Heart left ventricle (tissue), 16 donors: ENCODE results near the gene GAL3ST2. TPM values are rescaled to one million over a fixed set of nuclear protein-coding genes. Genes with fewer than 3 reads are reported as not detected.

Experiments used
- ATAC-seq, 4 donors: fragments of 200-7000 bp; cut with Tn5 transposase; one replicate each; pipeline ENCODE4 v1.9.1; 2020 to 2022; ENCODE audit warnings: moderate library complexity in 4 of 4, mild to moderate bottlenecking in 3 of 4, moderate number of reproducible peaks in 1 of 4
- DNase-seq, 5 donors: peaks; one replicate each; pipeline ENCODE4 v3.0.0-alpha.2; 2020
- H3K27ac ChIP-seq, 12 donors: fragments of 200-600 bp; sonication (generic) in 4 of 12; one replicate each; pipeline versions ENCODE4 v1.5.0 to v1.8.0; 2016 to 2022; ENCODE audit warnings: mild to moderate bottlenecking in 2 of 12
- H3K27me3 ChIP-seq, 9 donors: fragments of 200-600 bp; sonication (generic) in 2 of 9; one replicate each; pipeline versions ENCODE4 v1.5.1 to v1.8.0; 2016 to 2022; ENCODE audit warnings: mild to moderate bottlenecking in 3 of 9
- H3K36me3 ChIP-seq, 9 donors: fragments of 200-600 bp; sonication (generic) in 2 of 9; one replicate each; pipeline versions ENCODE4 v1.5.0 to v1.8.0; 2018 to 2022; ENCODE audit warnings: mild to moderate bottlenecking in 2 of 9
- H3K4me1 ChIP-seq, 12 donors: fragments of 200-600 bp; sonication (generic) in 4 of 12; one replicate each; pipeline versions ENCODE4 v1.5.0 to v1.8.0; 2016 to 2022; ENCODE audit warnings: mild to moderate bottlenecking in 3 of 12
- H3K4me3 ChIP-seq, 12 donors: fragments of 200-600 bp; sonication (generic) in 4 of 12; one replicate each; pipeline versions ENCODE4 v1.5.0 to v1.8.0; 2017 to 2022; ENCODE audit warnings: mild to moderate bottlenecking in 9 of 12, moderate library complexity in 4 of 12
- H3K9me3 ChIP-seq, 12 donors: fragments of 200-600 bp; sonication (generic) in 4 of 12; one replicate each; pipeline versions ENCODE4 v1.5.0 to v1.8.0; 2016 to 2022; ENCODE audit warnings: mild to moderate bottlenecking in 1 of 12
- CTCF ChIP-seq, 12 donors: fragments of 200-600 bp; sonication (generic) in 4 of 12; IDR thresholded peaks; one replicate each; pipeline versions ENCODE4 v1.5.0 to v1.8.0; 2018 to 2022; ENCODE audit warnings: antibody characterized with exemption in 12 of 12, mild to moderate bottlenecking in 5 of 12
- POLR2A ChIP-seq, 2 donors: fragments of 450-650 bp; IDR thresholded peaks; one replicate each; pipeline ENCODE4 v1.6.1; 2017; ENCODE audit warnings: antibody characterized with exemption in 2 of 2, mild to moderate bottlenecking in 2 of 2, moderate library complexity in 2 of 2
- WGBS, 4 donors: extraction: QIAGEN DNeasy Blood & Tissue Kit in 2 of 4; methylation state at CpG; one replicate each; pipeline versions ENCODE4 v1.1.5 to v1.1.7; 2013 to 2018; 5-methylcytosine and 5-hydroxymethylcytosine counted together
- intact Hi-C, 10 donors: fragments of 100-400 bp; cut with DNase I; formaldehyde crosslinking; loops; one replicate each; pipeline versions ENCODE4 v1.11.1 to v1.14.2; 2022
- polyA plus RNA-seq, 2 donors: library from polyadenylated mRNA; stranded (reverse); fragments of 200-250 nt; gene quantifications; one replicate each; pipeline ENCODE4 v1.2.3, GENCODE V29; 2013
- total RNA-seq, 9 donors: library from RNA; depleted of rRNA in 2 of 9; stranded (reverse); fragments of >200 nt in 2 of 9; fragmentation: NEBNext Ultra II Directional in 3 of 9; extraction: Animal tissue kit (Norgen Biotek cat#: 25700) in 3 of 9; gene quantifications; one replicate each; pipeline versions ENCODE4 v1.1.0 to v1.2.4, GENCODE V29; 2016 to 2023
- donor health status: ischemic (EF 13 %, LVEDD 7.1; RV severe dilation, severe dysfunction).
- donor health status: healthy with polysubstance abuse.
- donor health status: DM: no; HTN: yes; CAD: no.
- donor health status: DM: no; HTN: no; CAD: no.
- donor health status: ischemic (EF 25% LVEDD 6.9; RV normal size, moderate dysfunction).
- donor health status: ischemic (EF 25% LVEDD 5.7; RV mildly dilated, moderate dysfunction).
- donor health status: healthy.
- donor health status: DM: yes; HTN: yes; CAD: no.
- donor health status: ischemic (EF 35%, LVEDD 5.7; RV mildly dilated, moderate dysfunction).
- donor health status: nonischemic (EF 11% LVEDD 7.7; RV severe dilation, severe dysfunction).
- donor health status: DM: yes; HTN: yes; CAD: no.
- donor health status: PGD.
- donor health status: ischemic (EF 29% LVEDD 5.4; RV normal size, mild dysfunction).
- donor health status: nonischemic (EF 23%, LVEDD 6.1; RV moderate dilation, normal function).

GAL3ST2 gene
- total and polyA plus RNA-seq, 11 donors: 0.21 to 1.7 TPM; not detected in 9

GRCh38 chr2:241795021-241795999 lies 18.7 kb downstream of the GAL3ST2 start:
- intact Hi-C loops: no loop called here
- Histone ChIP-seq H3K9me3 (no peaks in the 10 kb centered on the region), H3K4me3 (no peak overlapping the region), H3K27me3 (no peaks in the 10 kb centered on the region), H3K27ac (no peak overlapping the region), H3K36me3 (no peaks in the 10 kb centered on the region), H3K4me1 (peaks cover 0 to 5% (median 0%) of the 10 kb centered on the region in 12 donors)
- 84 to 90% (median 88%) methylated on average over 30 to 31 of the region's 31 CpGs for WGBS, 4 donors
- DNase-seq (peak in 2 of 5 donors; percentile 4 to 11), ATAC-seq (no peak)
- TF ChIP-seq CTCF (IDR thresholded peaks at IDR 0.05) (no peak), POLR2A (IDR thresholded peaks at IDR 0.05) (no peak)

GRCh38 chr2:241796209-241796608 lies 19.6 kb downstream of the GAL3ST2 start:
- H3K27ac ChIP-seq: no peak overlapping the region
- no peak overlapping the region for H3K4me3 ChIP-seq
- WGBS, 4 donors: 87 to 96% (median 95%) methylated on average over 12 to 13 of the region's 13 CpGs
- no peaks in the 10 kb centered on the region for H3K27me3 ChIP-seq
- TF ChIP-seq POLR2A (IDR thresholded peaks at IDR 0.05) (no peak), CTCF (IDR thresholded peaks at IDR 0.05) (no peak)
- intact Hi-C loops: no loop called here
- ATAC-seq (no peak), DNase-seq (no peak)
- no peaks in the 10 kb centered on the region for H3K9me3 ChIP-seq
- H3K36me3 ChIP-seq: no peaks in the 10 kb centered on the region
- H3K4me1 ChIP-seq: peaks cover 0 to 5% (median 0%) of the 10 kb centered on the region in 12 donors

GRCh38 chr2:241796610-241797138 lies 20.1 kb downstream of the GAL3ST2 start:
- peak in 1 of 5 donors; percentile 16 for DNase-seq
- no peaks in the 10 kb centered on the region for H3K9me3 ChIP-seq
- H3K4me1 ChIP-seq: peaks cover 0 to 1% (median 0%) of the 10 kb centered on the region in 12 donors
- TF ChIP-seq POLR2A (IDR thresholded peaks at IDR 0.05): no peak
- TF ChIP-seq CTCF (IDR thresholded peaks at IDR 0.05): no peak
- intact Hi-C loops: no loop called here
- no peaks in the 10 kb centered on the region for H3K27me3 ChIP-seq
- no peaks in the 10 kb centered on the region for H3K36me3 ChIP-seq
- H3K27ac ChIP-seq: no peak overlapping the region
- WGBS, 4 donors: 89 to 94% (median 92%) methylated on average over 13 of the region's 13 CpGs
- no peak for ATAC-seq
- H3K4me3 ChIP-seq: no peak overlapping the region

- Histone ChIP-seq H3K27me3 (peaks cover 0 to under 1% (median 0%) of the 10 kb centered on the region in 9 donors), H3K9me3 (no peaks in the 10 kb centered on the region), H3K36me3 (no peaks in the 10 kb centered on the region), H3K27ac (no peak overlapping the region), H3K4me1 (no peaks in the 10 kb centered on the region), H3K4me3 (no peak overlapping the region)
- TF ChIP-seq CTCF (IDR thresholded peaks at IDR 0.05) (no peak), POLR2A (IDR thresholded peaks at IDR 0.05) (no peak)
- WGBS, 4 donors: 78 to 84% (median 81%) methylated on average over 7 to 19 of the region's 19 CpGs
- intact Hi-C loops: no loop called here
- ATAC-seq (no peak), DNase-seq (peak in 2 of 5 donors; percentile 15 to 60)
These were observed 20.9 kb downstream of the GAL3ST2 start for GRCh38 chr2:241797441-241798080.
